Activated T-helper 17 cell treated with anti-CD3 and anti-CD28 coated beads, Interleukin-2, amount 50 U/mL, for 72 hours (primary cell): Measurements from ENCODE around the gene BNC2. TPM values are rescaled to one million over a fixed set of nuclear protein-coding genes. Genes with fewer than 3 reads are reported as not detected.

Source experiments
- ATAC-seq: fragments of 150-1000 bp; cut with Tn5 transposase; replicated peaks from 2 replicates; pipeline ENCODE4 v1.10.0; 2021; ENCODE audit warnings: mild to moderate bottlenecking, moderate library complexity
- H3K27ac Mint-ChIP-seq: one replicate; pipeline ENCODE4 v1.8.0; 2022; ENCODE audit warnings: mixed read lengths
- H3K27me3 Mint-ChIP-seq: one replicate; pipeline ENCODE4 v1.8.0; 2022; ENCODE audit warnings: mixed read lengths
- H3K36me3 Mint-ChIP-seq: one replicate; pipeline ENCODE4 v1.8.0; 2022; ENCODE audit warnings: low read depth, mild to moderate bottlenecking, mixed read lengths
- H3K4me1 Mint-ChIP-seq: one replicate; pipeline ENCODE4 v1.8.0; 2022; ENCODE audit warnings: mixed read lengths
- H3K4me3 Mint-ChIP-seq: one replicate; pipeline ENCODE4 v1.8.0; 2022; ENCODE audit warnings: mild to moderate bottlenecking, mixed read lengths
- H3K9me3 Mint-ChIP-seq: one replicate; pipeline ENCODE4 v1.8.0; 2022; ENCODE audit warnings: mixed read lengths
- total RNA-seq, 2 donors: library from RNA; stranded (reverse); gene quantifications; one replicate each; pipeline ENCODE4 v1.2.3, GENCODE V29; 2022

The BNC2 gene
- total RNA-seq, 2 donors from 2014 or later, result not detected

- no peak for ATAC-seq
- Mint-ChIP-seq H3K27ac (no peak overlapping the region), H3K4me1 (no peaks in the 10 kb centered on the region), H3K36me3 (no peaks in the 10 kb centered on the region), H3K9me3 (peaks cover 8% of the 10 kb centered on the region), H3K27me3 (no peaks in the 10 kb centered on the region), H3K4me3 (no peak overlapping the region)
These were observed 298.3 kb downstream of the BNC2 start for GRCh38 chr9:16572005-16572734.

DNA sequence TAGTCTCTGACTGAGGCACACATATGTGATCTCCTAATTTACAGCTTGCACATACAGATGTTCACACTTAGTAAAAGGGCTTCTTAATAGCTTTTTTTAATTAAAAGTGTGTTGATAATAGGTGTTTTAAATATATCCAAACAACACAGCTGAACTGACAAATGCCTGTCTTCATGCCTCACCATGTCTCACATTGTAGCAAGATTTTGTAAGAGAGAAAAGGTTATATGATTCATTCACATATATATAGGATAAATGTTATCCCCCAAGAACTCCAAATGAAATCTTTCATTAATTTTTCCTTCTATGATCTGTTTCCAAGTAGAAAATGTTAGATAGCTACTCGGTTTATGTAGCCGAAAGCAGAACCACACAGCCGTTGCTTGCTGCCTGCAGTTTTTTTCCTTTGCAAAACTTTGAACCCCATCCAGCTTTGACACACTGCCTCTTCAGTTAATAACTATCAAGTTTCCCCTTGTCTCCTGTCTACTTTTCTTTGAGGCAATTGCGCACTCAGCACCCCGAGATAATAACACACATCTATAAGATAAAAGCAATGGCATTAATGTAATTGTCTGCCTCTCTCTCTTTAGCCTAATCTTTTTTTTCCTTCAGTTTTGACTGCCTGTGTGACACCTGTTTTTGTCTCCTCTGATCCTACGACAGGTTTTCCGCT lies 299.2 kb downstream of the BNC2 start:
- Mint-ChIP-seq H3K27ac (no peak overlapping the region), H3K4me1 (no peaks in the 10 kb centered on the region), H3K4me3 (no peak overlapping the region), H3K36me3 (no peaks in the 10 kb centered on the region), H3K9me3 (peaks cover 7% of the 10 kb centered on the region), H3K27me3 (no peaks in the 10 kb centered on the region)
- no peak for ATAC-seq

GRCh38 chr9:16563446-16563845 lies 307.0 kb downstream of the BNC2 start:
- H3K27ac Mint-ChIP-seq, result no peak overlapping the region
- no peaks in the 10 kb centered on the region for H3K4me1 Mint-ChIP-seq
- H3K27me3 Mint-ChIP-seq, result no peaks in the 10 kb centered on the region

GRCh38 chr9:16561121-16561520 lies 309.3 kb downstream of the BNC2 start:
- no peaks in the 10 kb centered on the region for H3K27me3 Mint-ChIP-seq
- H3K27ac Mint-ChIP-seq, result no peak overlapping the region
- ATAC-seq, result no peak
- peaks cover 4% of the 10 kb centered on the region for H3K9me3 Mint-ChIP-seq
- no peak overlapping the region for H3K4me3 Mint-ChIP-seq
- no peaks in the 10 kb centered on the region for H3K4me1 Mint-ChIP-seq
- H3K36me3 Mint-ChIP-seq, result no peaks in the 10 kb centered on the region

More at GRCh38 chr9:16563446-16563845, 307.0 kb downstream of the BNC2 start:
- H3K9me3 Mint-ChIP-seq, result peaks cover 4% of the 10 kb centered on the region
- no peak for ATAC-seq
- no peaks in the 10 kb centered on the region for H3K36me3 Mint-ChIP-seq
- no peak overlapping the region for H3K4me3 Mint-ChIP-seq

DNA sequence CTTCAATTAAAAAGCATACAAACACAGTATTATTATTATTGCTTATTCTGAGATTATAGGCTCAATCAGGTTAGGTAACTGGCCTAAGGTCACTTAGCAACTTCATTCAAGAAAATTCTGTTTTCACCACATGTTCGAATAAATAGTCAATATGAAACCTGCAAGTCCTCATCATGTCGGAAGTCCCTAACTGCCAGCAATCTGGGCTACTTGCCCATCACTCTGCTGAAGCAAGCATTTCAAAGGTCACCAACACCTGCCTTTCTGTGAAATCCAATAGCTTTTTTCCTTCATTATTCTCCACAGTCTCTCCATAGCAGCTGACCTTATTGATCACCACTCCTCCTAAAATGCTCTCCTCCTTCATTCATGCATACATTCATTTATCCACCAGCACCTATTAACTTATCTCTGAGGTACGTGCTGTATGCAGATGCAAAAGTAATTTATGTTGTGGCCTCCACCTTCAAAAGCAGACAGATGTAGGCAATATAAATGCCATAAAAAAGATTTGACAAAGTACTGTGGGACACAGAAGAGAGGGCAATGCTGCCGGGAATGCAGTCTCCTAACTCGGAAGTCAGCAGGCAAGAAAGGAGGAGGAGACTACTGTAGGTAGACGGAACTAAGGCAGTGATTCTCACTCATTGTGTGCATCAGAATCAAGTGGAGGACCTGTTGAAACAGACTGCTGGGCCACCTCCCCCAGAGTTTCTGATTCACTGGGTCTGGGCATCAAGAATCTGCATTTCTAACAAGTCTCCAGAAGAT lies 310.9 kb downstream of the BNC2 start:
- no peak overlapping the region for H3K27ac Mint-ChIP-seq
- no peak overlapping the region for H3K4me3 Mint-ChIP-seq
- H3K36me3 Mint-ChIP-seq, result no peaks in the 10 kb centered on the region
- peaks cover 4% of the 10 kb centered on the region for H3K9me3 Mint-ChIP-seq
- no peaks in the 10 kb centered on the region for H3K4me1 Mint-ChIP-seq
- no peak for ATAC-seq
- no peaks in the 10 kb centered on the region for H3K27me3 Mint-ChIP-seq

- Mint-ChIP-seq H3K4me3 (no peak overlapping the region), H3K27me3 (no peaks in the 10 kb centered on the region)
- ATAC-seq, result no peak
These were observed 314.7 kb downstream of the BNC2 start for GRCh38 chr9:16555802-16556201.

DNA sequence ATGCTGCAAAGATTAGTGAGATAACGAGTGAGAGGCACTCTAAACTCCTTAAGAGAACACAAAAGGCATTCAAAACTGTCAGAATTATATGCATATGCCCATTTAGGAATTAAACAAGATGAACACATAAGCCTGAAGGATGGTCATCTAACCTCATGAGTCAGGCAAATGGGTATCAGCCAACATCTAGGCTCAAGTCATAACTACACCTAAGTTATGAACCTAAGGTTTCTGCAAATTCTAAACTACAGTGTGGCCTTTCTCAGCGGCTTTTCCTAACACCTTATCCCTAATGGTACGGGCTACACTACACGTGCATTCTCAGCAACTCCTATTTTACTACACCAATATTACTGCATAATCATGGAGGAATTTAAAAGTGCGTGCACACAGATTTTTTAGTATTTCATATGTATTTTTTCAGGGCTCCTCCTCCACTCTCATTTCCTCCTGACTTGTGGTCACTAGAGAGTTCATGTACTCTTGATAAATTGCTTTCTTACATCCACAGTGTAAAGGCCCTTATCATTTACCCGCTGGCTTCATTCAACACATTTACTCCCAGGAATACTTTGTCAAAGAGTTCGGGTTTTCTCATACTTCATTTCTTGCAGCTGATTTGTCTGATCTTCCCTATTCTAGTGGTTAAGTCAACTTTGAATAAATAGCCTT lies 316.5 kb downstream of the BNC2 start:
- no peaks in the 10 kb centered on the region for H3K36me3 Mint-ChIP-seq
- H3K4me1 Mint-ChIP-seq, result no peaks in the 10 kb centered on the region
- no peak for ATAC-seq
- no peaks in the 10 kb centered on the region for H3K27me3 Mint-ChIP-seq
- H3K27ac Mint-ChIP-seq, result no peak overlapping the region
- peaks cover 10% of the 10 kb centered on the region for H3K9me3 Mint-ChIP-seq
- H3K4me3 Mint-ChIP-seq, result no peak overlapping the region

More at GRCh38 chr9:16555802-16556201, 314.7 kb downstream of the BNC2 start:
- no peaks in the 10 kb centered on the region for H3K36me3 Mint-ChIP-seq
- no peak overlapping the region for H3K27ac Mint-ChIP-seq
- no peaks in the 10 kb centered on the region for H3K4me1 Mint-ChIP-seq
- H3K9me3 Mint-ChIP-seq, result peaks cover 14% of the 10 kb centered on the region

GRCh38 chr9:16552252-16552651 lies 318.2 kb downstream of the BNC2 start:
- ATAC-seq, result no peak
- Mint-ChIP-seq H3K27me3 (no peaks in the 10 kb centered on the region), H3K4me3 (no peak overlapping the region), H3K9me3 (peaks cover 13% of the 10 kb centered on the region), H3K4me1 (no peaks in the 10 kb centered on the region), H3K36me3 (no peaks in the 10 kb centered on the region), H3K27ac (no peak overlapping the region)

DNA sequence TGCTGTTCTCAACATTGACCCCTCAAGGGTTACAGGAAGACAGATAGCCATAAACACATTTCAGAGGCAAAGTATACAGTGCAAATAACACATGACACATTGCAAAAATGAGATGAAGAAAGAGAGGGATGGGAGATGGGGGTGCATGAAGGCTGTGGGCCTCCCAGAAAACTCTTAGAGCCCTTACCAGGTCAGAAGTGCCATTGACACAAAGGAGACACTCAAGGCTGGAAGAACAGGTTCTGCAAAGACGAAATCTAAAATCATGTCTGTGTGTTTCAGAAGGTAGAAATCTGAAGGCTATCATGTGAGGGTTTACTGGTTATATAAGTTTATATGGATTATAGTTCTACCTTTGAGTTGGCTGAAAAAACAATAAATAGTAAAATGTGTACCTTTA lies 318.8 kb downstream of the BNC2 start:
- Mint-ChIP-seq H3K36me3 (no peaks in the 10 kb centered on the region), H3K4me3 (no peak overlapping the region), H3K27me3 (no peaks in the 10 kb centered on the region), H3K9me3 (peaks cover 14% of the 10 kb centered on the region), H3K4me1 (no peaks in the 10 kb centered on the region), H3K27ac (no peak overlapping the region)
- no peak for ATAC-seq

DNA sequence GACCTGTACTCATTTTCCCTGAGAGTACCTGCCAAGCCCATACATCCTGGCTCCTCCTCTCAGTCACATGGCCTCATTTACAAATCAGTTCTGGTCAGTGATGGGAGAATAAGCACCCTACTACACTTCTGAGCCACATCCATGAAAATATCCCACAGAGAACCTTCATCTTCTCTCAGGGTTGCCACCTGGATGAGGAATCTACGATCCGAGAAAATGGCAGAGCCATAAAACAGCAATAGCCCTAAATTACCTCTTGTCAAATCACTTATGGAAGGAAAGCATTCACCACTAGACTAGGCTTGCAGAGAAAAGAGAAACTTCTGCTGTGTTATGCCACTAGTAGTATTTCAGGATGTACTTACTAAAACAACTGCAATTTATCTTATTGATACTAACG lies 324.8 kb downstream of the BNC2 start:
- Mint-ChIP-seq H3K27ac (no peak overlapping the region), H3K4me1 (no peaks in the 10 kb centered on the region), H3K4me3 (no peak overlapping the region), H3K27me3 (no peaks in the 10 kb centered on the region), H3K9me3 (peaks cover 7% of the 10 kb centered on the region), H3K36me3 (no peaks in the 10 kb centered on the region)
- ATAC-seq, result no peak

DNA sequence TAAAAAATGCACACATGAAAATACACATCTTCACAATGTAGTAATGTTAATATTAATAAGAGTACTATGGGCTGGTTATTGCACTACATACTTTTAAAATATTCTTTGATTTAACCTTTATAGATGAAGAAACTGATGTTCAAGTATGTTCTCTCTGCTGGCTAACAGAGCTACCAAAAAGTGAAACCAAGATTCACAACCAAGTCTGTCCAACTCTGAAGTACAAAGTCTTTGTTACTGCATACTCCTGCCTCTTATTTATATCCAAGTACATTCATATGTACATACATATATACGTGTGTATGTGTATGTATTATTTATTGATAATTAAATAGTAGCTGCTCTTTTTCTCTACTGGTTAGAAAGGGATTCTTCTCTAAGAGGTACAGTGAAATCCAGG lies 325.6 kb downstream of the BNC2 start:
- ATAC-seq, result no peak

GRCh38 chr9:16543686-16544085 lies 326.8 kb downstream of the BNC2 start:
- no peaks in the 10 kb centered on the region for H3K27me3 Mint-ChIP-seq
- no peak for ATAC-seq
- H3K36me3 Mint-ChIP-seq, result no peaks in the 10 kb centered on the region
- no peak overlapping the region for H3K4me3 Mint-ChIP-seq
- H3K4me1 Mint-ChIP-seq, result no peaks in the 10 kb centered on the region
- H3K27ac Mint-ChIP-seq, result no peak overlapping the region
- peaks cover 7% of the 10 kb centered on the region for H3K9me3 Mint-ChIP-seq

More for the DNA sequence above, 325.6 kb downstream of the BNC2 start:
- H3K27ac Mint-ChIP-seq, result no peak overlapping the region
- H3K27me3 Mint-ChIP-seq, result no peaks in the 10 kb centered on the region
- peaks cover 7% of the 10 kb centered on the region for H3K9me3 Mint-ChIP-seq
- H3K4me3 Mint-ChIP-seq, result no peak overlapping the region
- no peaks in the 10 kb centered on the region for H3K36me3 Mint-ChIP-seq
- no peaks in the 10 kb centered on the region for H3K4me1 Mint-ChIP-seq

DNA sequence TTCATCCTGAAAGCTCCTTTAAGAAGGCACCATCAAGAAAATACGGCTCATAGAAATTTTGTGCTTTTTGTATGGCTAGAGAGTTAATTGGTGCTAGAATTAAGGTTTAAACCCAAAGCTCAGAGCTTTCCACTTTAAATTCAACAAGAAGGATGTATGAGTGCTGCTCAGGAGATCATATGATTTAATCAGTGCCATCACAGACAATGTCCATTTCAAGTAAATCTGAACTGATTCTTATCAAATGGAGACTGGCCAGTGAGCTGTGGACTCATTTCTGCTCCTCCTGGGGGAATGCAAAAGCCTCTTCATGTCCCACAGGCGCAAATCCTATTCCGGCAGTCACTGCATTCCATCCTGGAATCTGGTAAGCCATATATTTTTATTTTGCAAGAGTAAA lies 327.2 kb downstream of the BNC2 start:
- Mint-ChIP-seq H3K36me3 (no peaks in the 10 kb centered on the region), H3K4me3 (no peak overlapping the region), H3K27me3 (no peaks in the 10 kb centered on the region), H3K27ac (no peak overlapping the region), H3K4me1 (no peaks in the 10 kb centered on the region), H3K9me3 (peaks cover 7% of the 10 kb centered on the region)
- ATAC-seq, result no peak

DNA sequence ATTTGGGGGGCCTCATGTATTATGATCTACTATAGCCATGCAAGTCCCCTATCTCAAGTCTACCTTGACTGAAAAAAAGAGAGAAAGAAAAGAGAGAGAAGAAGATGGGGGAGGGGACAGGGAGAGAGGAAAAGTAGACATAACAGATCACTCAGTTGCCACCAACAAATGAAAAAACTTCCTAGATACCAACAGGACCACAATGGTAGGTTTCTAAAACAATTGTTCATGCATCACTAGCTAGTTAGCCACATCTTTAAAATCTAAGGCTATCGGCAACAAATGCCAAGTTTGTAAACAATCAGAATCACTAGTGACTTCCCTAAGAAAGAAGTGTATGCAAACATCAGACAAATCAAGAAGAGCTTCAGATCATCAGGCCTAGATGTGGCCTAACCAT lies 328.2 kb downstream of the BNC2 start:
- no peaks in the 10 kb centered on the region for H3K36me3 Mint-ChIP-seq
- no peaks in the 10 kb centered on the region for H3K27me3 Mint-ChIP-seq
- H3K27ac Mint-ChIP-seq, result no peak overlapping the region
- no peaks in the 10 kb centered on the region for H3K4me1 Mint-ChIP-seq
- ATAC-seq, result no peak
- H3K4me3 Mint-ChIP-seq, result no peak overlapping the region
- peaks cover 4% of the 10 kb centered on the region for H3K9me3 Mint-ChIP-seq
